ENCODE data around the gene PCDHAC1. TPM values are rescaled to one million over a fixed set of nuclear protein-coding genes. Genes with fewer than 3 reads are reported as not detected.

Gene PCDHAC1
- total and polyA plus RNA-seq, 2 of the 4 experiments (the other 2 are of a cell fraction): under 0.01 TPM; not detected in 1

DNA sequence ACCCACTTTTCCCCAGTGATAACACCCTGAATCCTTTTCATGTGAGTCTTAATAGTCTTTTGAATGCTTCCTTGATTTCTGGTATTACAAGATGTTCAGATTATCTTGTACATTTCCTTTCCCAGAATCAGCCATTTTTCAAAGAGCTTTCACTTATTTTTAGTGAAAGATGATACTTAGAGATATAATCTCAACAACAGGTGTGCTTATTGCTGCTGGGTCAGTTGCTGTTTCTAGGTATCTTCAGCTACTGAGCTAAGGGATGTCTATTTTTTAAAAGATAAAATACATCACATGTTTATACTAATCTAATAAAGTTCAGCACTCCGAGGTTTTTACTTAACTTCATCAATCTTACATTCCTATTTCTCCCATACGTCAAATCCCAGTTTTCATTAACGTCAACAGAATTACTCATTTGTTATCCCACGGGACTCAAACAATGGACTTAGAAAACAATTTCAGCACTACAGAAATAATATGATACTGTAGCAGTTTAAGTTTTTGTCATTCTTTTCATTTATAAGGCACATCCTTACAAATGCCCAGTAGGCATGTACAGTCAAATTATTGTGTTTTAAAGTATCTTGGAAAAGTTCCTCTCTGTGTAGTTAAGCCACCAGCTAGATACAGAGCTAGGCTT, 9.0 kb downstream of the PCDHAC1 start:
- H4K8ac ChIP-seq (ENCODE audit: low read depth in 2 of 2, low read length in 2 of 2): no peak overlapping the region
- H4K91ac ChIP-seq (ENCODE audit: insufficient read depth, low read depth, low read length): no peak overlapping the region
- no peaks in the 10 kb centered on the region for H3K36me3 ChIP-seq (ENCODE audit: control insufficient read depth, insufficient read depth, low read length)
- intact Hi-C loops (cut with micrococcal nuclease) (no loop called here), in situ Hi-C loops (cut with MboI; ENCODE audit: low sequenced_read_pairs) (no loop called here), dilution Hi-C loops (cut with HindIII; ENCODE audit: low sequenced_read_pairs, unreplicated experiment) (no loop called here)
- BruUV-seq (replicated peaks): no TSS peak
- H2AK5ac ChIP-seq (ENCODE audit: low read depth, low read length): no peak overlapping the region
- ChIA-PET CTCF (interaction anchor here (0.6 kb wide), 1 partner anchor 40 kb away, joined by 6 read pairs; no protein-coding TSS in a partner anchor), POLR2A (ENCODE audit: unreplicated experiment) (no interaction called here)
- no peak overlapping the region for H3K14ac ChIP-seq (replicated peaks; ENCODE audit: low read depth, low read length)
- H2BK15ac ChIP-seq (ENCODE audit: low read depth, low read length): no peak overlapping the region
- no peaks in the 10 kb centered on the region for H3K4me1 ChIP-seq (ENCODE audit: control insufficient read depth, insufficient read depth, low read length)
- no peak overlapping the region for H3K4me3 ChIP-seq (ENCODE audit: insufficient read depth, low read depth, low read length)
- H3K4me2 ChIP-seq (ENCODE audit: low read depth, low read length): no peak overlapping the region
- no peak overlapping the region for H3K4ac ChIP-seq (ENCODE audit: low read depth, low read length)
- TF ChIP-seq, protein P1, sequence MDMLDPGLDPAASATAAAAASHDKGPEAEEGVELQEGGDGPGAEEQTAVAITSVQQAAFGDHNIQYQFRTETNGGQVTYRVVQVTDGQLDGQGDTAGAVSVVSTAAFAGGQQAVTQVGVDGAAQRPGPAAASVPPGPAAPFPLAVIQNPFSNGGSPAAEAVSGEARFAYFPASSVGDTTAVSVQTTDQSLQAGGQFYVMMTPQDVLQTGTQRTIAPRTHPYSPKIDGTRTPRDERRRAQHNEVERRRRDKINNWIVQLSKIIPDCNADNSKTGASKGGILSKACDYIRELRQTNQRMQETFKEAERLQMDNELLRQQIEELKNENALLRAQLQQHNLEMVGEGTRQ (IDR thresholded peaks at IDR 0.05; ENCODE audit: low read depth, low read length): no peak
- H3K9me1 ChIP-seq (ENCODE audit: insufficient read depth, low read length): no peaks in the 10 kb centered on the region
- H3K56ac ChIP-seq (ENCODE audit: extremely low read depth, insufficient read depth, low read length): no peak overlapping the region
- H3K27me3 ChIP-seq (ENCODE audit: control insufficient read depth, insufficient read depth, low read length): no peaks in the 10 kb centered on the region
- WGBS, 2 experiments (ENCODE audit: extremely low coverage in 2 of 2, insufficient read length in 1 of 2): 100% methylated on average over 2 of the region's 4 CpGs; no CpG with 5 or more reads in 1 of the 2 experiments
- no peaks in the 10 kb centered on the region for H3K79me1 ChIP-seq (ENCODE audit: low read depth in 1 of 2, low read length in 2 of 2)
- ATAC-seq (ENCODE audit: low read depth): no peak
- DNase-seq: no peak
- H3K9me3 ChIP-seq (ENCODE audit: control insufficient read depth, insufficient read depth, low read length): no peaks in the 10 kb centered on the region
- H2BK120ac ChIP-seq (ENCODE audit: low read depth, low read length): no peak overlapping the region
- no peak overlapping the region for H3K27ac ChIP-seq (ENCODE audit: insufficient read depth, low read length)
- no peak overlapping the region for H3K23ac ChIP-seq (ENCODE audit: low read depth, low read length)
- no peak overlapping the region for H3K9ac ChIP-seq (ENCODE audit: low read depth, low read length)
- H4K5ac ChIP-seq (ENCODE audit: low read depth, low read length): no peak overlapping the region
- no peak overlapping the region for H2BK20ac ChIP-seq (ENCODE audit: low read depth, low read length)
- H2AK9ac ChIP-seq (replicated peaks; ENCODE audit: low read depth, low read length, poor library complexity): no peak overlapping the region
- no peaks in the 10 kb centered on the region for H4K20me1 ChIP-seq (ENCODE audit: insufficient read depth, low read length)
- H3K18ac ChIP-seq (ENCODE audit: low read depth, low read length): no peak overlapping the region
- no peak overlapping the region for H2BK5ac ChIP-seq (ENCODE audit: low read depth, low read length, poor library complexity, severe bottlenecking)
- no peak overlapping the region for H2AFZ ChIP-seq (replicated peaks; ENCODE audit: low read length, poor library complexity)

Measured in IMR-90 (cell line).